ENCODE measurements around the gene PRDM15.

The PRDM15 gene

GRCh38 chr21:41761211-41761933, 117.8 kb downstream of the PRDM15 start:
- DNase-seq (ENCODE audit: low read depth, low spot score) = no peak
- POLR2A ChIA-PET = no interaction called here
- TF ChIP-seq CTCF (IDR thresholded peaks at IDR 0.05; ENCODE audit: insufficient read depth, low read length, missing control alignments) = no peak
- no peak overlapping the region for H3K4me3 ChIP-seq (ENCODE audit: low read depth, low read length)
- CTCF ChIA-PET = interaction anchor here (1.0 to 2.0 kb wide), 2 partner anchors 9 to 149 kb away, joined by 4 to 13 read pairs; no protein-coding TSS in a partner anchor

GRCh38 chr21:41760411-41760810, 118.7 kb downstream of the PRDM15 start:
- no peak for DNase-seq (ENCODE audit: low read depth, low spot score)
- POLR2A ChIA-PET = interaction anchor here (1.2 kb wide), 1 partner anchor 9 kb away, joined by 3 read pairs; no protein-coding TSS in a partner anchor
- H3K4me3 ChIP-seq (ENCODE audit: low read depth, low read length) = no peak overlapping the region
- no peak for TF ChIP-seq CTCF (IDR thresholded peaks at IDR 0.05; ENCODE audit: insufficient read depth, low read length, missing control alignments)
- CTCF ChIA-PET = no interaction called here

GRCh38 chr21:41759926-41760325, 119.2 kb downstream of the PRDM15 start:
- H3K4me3 ChIP-seq (ENCODE audit: low read depth, low read length) = no peak overlapping the region
- no peak for DNase-seq (ENCODE audit: low read depth, low spot score)
- POLR2A ChIA-PET = interaction anchor here (1.2 kb wide), 1 partner anchor 9 kb away, joined by 3 read pairs; no protein-coding TSS in a partner anchor
- CTCF ChIA-PET = interaction anchor here (1.3 to 1.4 kb wide), 2 partner anchors 8 to 57 kb away, joined by 4 to 5 read pairs; no protein-coding TSS in a partner anchor
- TF ChIP-seq CTCF (IDR thresholded peaks at IDR 0.05; ENCODE audit: insufficient read depth, low read length, missing control alignments) = no peak

- no peak overlapping the region for H3K4me3 ChIP-seq (ENCODE audit: low read depth, low read length)
- TF ChIP-seq CTCF (IDR thresholded peaks at IDR 0.05; ENCODE audit: insufficient read depth, low read length, missing control alignments) = no peak
- no peak for DNase-seq (ENCODE audit: low read depth, low spot score)
- POLR2A ChIA-PET = interaction anchor here (1.2 kb wide), 1 partner anchor 8 kb away, joined by 3 read pairs; no protein-coding TSS in a partner anchor
- CTCF ChIA-PET = interaction anchor here (0.9 to 1.4 kb wide), 3 partner anchors 9 to 146 kb away, joined by 4 to 5 read pairs (median 4); no protein-coding TSS in a partner anchor
Observed at GRCh38 chr21:41759214-41759840, 119.8 kb downstream of the PRDM15 start.

GRCh38 chr21:41758550-41758949, 120.6 kb downstream of the PRDM15 start:
- ChIA-PET CTCF (interaction anchor here (1.3 to 1.4 kb wide), 2 partner anchors 10 to 58 kb away, joined by 4 to 5 read pairs; no protein-coding TSS in a partner anchor), POLR2A (no interaction called here)
- TF ChIP-seq CTCF (IDR thresholded peaks at IDR 0.05; ENCODE audit: insufficient read depth, low read length, missing control alignments) = no peak
- H3K4me3 ChIP-seq (ENCODE audit: low read depth, low read length) = no peak overlapping the region
- DNase-seq (ENCODE audit: low read depth, low spot score) = no peak

Measured in AG04449 (cell line).